CD14-positive monocyte (primary cell): Measurements from ENCODE around the gene N4BP2L2. TPM values are rescaled to one million over a fixed set of nuclear protein-coding genes. Genes with fewer than 3 reads are reported as not detected.
"Not testable (repeated sequence)": the region's sequence is repeated elsewhere in the genome, so short reads cannot be mapped to it uniquely, and the experiment has no call there.

Experiments used
- DNase-seq, 3 donors: peaks; one replicate each; pipeline ENCODE4 v3.0.0-alpha.2; 2011 to 2022
- H2AFZ ChIP-seq: 2 replicates; pipeline ENCODE4 v1.6.0; 2012; ENCODE audit warnings: mild to moderate bottlenecking, low read depth, low read length, inconsistent platforms; ENCODE audit not compliant: insufficient read depth, poor library complexity, severe bottlenecking
- H3K27ac ChIP-seq, 2 donors: 1 replicate in 1 of 2; 2 replicates in 1 of 2; pipeline ENCODE4 v1.5.1; 2012 to 2013; ENCODE audit warnings: low read length in 2 of 2, control low read depth in 1 of 2, inconsistent platforms in 1 of 2, low read depth in 1 of 2, mild to moderate bottlenecking in 1 of 2
- H3K27me3 ChIP-seq, 2 donors: one replicate each; pipeline versions ENCODE4 v1.6.0 to v1.6.1; 2011 to 2013; ENCODE audit warnings: low read length in 2 of 2; ENCODE audit not compliant: control insufficient read depth in 2 of 2, insufficient read depth in 2 of 2
- H3K36me3 ChIP-seq, 2 donors: replicated peaks in 1 of 2; 1 replicate in 1 of 2; 2 replicates in 1 of 2; pipeline versions ENCODE4 v1.5.1 to v1.6.1; 2012 to 2013; ENCODE audit warnings: low read length in 2 of 2, control low read depth in 1 of 2, inconsistent platforms in 1 of 2, mild to moderate bottlenecking in 1 of 2; ENCODE audit not compliant: insufficient read depth in 2 of 2, control insufficient read depth in 1 of 2
- H3K4me1 ChIP-seq, 2 donors: 1 replicate in 1 of 2; 2 replicates in 1 of 2; pipeline versions ENCODE4 v1.5.1 to v1.6.1; 2012 to 2013; ENCODE audit warnings: low read length in 2 of 2, control low read depth in 1 of 2, inconsistent platforms in 1 of 2, mild to moderate bottlenecking in 1 of 2, moderate library complexity in 1 of 2; ENCODE audit not compliant: insufficient read depth in 2 of 2, control insufficient read depth in 1 of 2
- H3K4me2 ChIP-seq: replicated peaks from 2 replicates; pipeline ENCODE3; 2012; ENCODE audit warnings: low read length, moderate library complexity, mild to moderate bottlenecking; ENCODE audit not compliant: poor library complexity, severe bottlenecking; ENCODE audit errors: extremely low read depth
- H3K4me3 ChIP-seq, 3 experiments: fragments of 200-600 bp in 1 of 3; sonication (generic) in 1 of 3; replicated peaks in 1 of 3; 1 replicate in 2 of 3; 2 replicates in 1 of 3; pipeline ENCODE4 v1.5.1; 2011 to 2013; ENCODE audit warnings: low read length in 3 of 3, mild to moderate bottlenecking in 3 of 3, control low read depth in 2 of 3, low read depth in 2 of 3, inconsistent platforms in 1 of 3, moderate library complexity in 1 of 3
- H3K79me2 ChIP-seq: 2 replicates; pipeline ENCODE4 v1.6.0; 2012; ENCODE audit warnings: mild to moderate bottlenecking, control low read depth, inconsistent platforms, low read length, moderate library complexity; ENCODE audit not compliant: insufficient read depth
- H3K9ac ChIP-seq: 2 replicates; pipeline ENCODE4 v1.6.0; 2017; ENCODE audit warnings: low read length, mild to moderate bottlenecking; ENCODE audit not compliant: insufficient read depth, poor library complexity, severe bottlenecking
- H3K9me3 ChIP-seq, 2 donors: replicated peaks in 1 of 2; 1 replicate in 1 of 2; 2 replicates in 1 of 2; pipeline versions ENCODE4 v1.5.1 to v1.6.1; 2012 to 2013; ENCODE audit warnings: low read length in 2 of 2, control low read depth in 1 of 2; ENCODE audit not compliant: control insufficient read depth in 1 of 2, insufficient read depth in 1 of 2
- H4K20me1 ChIP-seq: 2 replicates; pipeline ENCODE4 v1.6.0; 2012; ENCODE audit warnings: mild to moderate bottlenecking, low read length, control low read depth, moderate library complexity; ENCODE audit not compliant: insufficient read depth
- H3K27ac Mint-ChIP-seq, 7 donors: one replicate each; pipeline ENCODE4 v1.8.0; 2020; ENCODE audit warnings: mild to moderate bottlenecking in 7 of 7, mixed read lengths in 7 of 7, moderate library complexity in 6 of 7, inconsistent platforms in 2 of 7
- H3K27me3 Mint-ChIP-seq, 3 donors: one replicate each; pipeline ENCODE4 v1.8.0; 2021 to 2022; ENCODE audit warnings: low read depth in 3 of 3, mild to moderate bottlenecking in 3 of 3, mixed read lengths in 3 of 3, moderate library complexity in 3 of 3, inconsistent platforms in 1 of 3
- H3K36me3 Mint-ChIP-seq, 2 donors: one replicate each; pipeline ENCODE4 v1.8.0; 2020; ENCODE audit warnings: mixed read lengths in 2 of 2, inconsistent platforms in 1 of 2, mild to moderate bottlenecking in 1 of 2
- H3K4me1 Mint-ChIP-seq: one replicate; pipeline ENCODE4 v1.8.0; 2020; ENCODE audit warnings: mild to moderate bottlenecking, mixed read lengths
- H3K4me3 Mint-ChIP-seq, 2 donors: one replicate each; pipeline ENCODE4 v1.8.0; 2020; ENCODE audit warnings: mild to moderate bottlenecking in 2 of 2, mixed read lengths in 2 of 2, moderate library complexity in 1 of 2
- H3K9me3 Mint-ChIP-seq, 7 donors: one replicate each; pipeline ENCODE4 v1.8.0; 2020 to 2022; ENCODE audit warnings: mixed read lengths in 7 of 7, mild to moderate bottlenecking in 6 of 7, moderate library complexity in 6 of 7, inconsistent platforms in 2 of 7
- CTCF ChIP-seq: fragments of 200-600 bp; IDR thresholded peaks from one replicate; pipeline ENCODE4 v1.8.0; 2022; ENCODE audit warnings: antibody characterized with exemption, mild to moderate bottlenecking
- WGBS: methylation state at CpG from one replicate; pipeline ENCODE4 v1.1.5; 2013; ENCODE audit warnings: missing lambda C conversion rate; ENCODE audit not compliant: insufficient coverage; 5-methylcytosine and 5-hydroxymethylcytosine counted together
- intact Hi-C, 2 donors: fragments of 100-400 bp; cut with micrococcal nuclease; formaldehyde crosslinking; loops; one replicate each; pipeline versions ENCODE4 v1.15.0 to v1.15.1; 2023
- polyA plus RNA-seq, 3 donors: library from polyadenylated mRNA; depleted of rRNA in 1 of 3; unstranded in 2 of 3; stranded (reverse) in 1 of 3; fragments of 300-500 nt in 2 of 3; fragments of >200 nt in 1 of 3; fragmentation: Illumina TruSeq in 2 of 3; gene quantifications; 1 replicate in 2 of 3; 2 replicates in 1 of 3; pipeline ENCODE4 v1.2.3, GENCODE V29; 2012 to 2021

N4BP2L2 gene
- polyA plus RNA-seq, 3 donors: 94.2 to 105 (median 96.4) TPM

GRCh38 chr13:32577032-32577431 is 38.4 kb upstream of the N4BP2L2 start:
- TF ChIP-seq CTCF: no peak
- no peaks in the 10 kb centered on the region for H3K36me3 ChIP-seq
- no peaks in the 10 kb centered on the region for H3K4me1 Mint-ChIP-seq
- no peak overlapping the region for H2AFZ ChIP-seq
- no peak overlapping the region for H3K4me3 Mint-ChIP-seq
- DNase-seq: no peak
- H3K9me3 Mint-ChIP-seq: peaks cover 12 to 29% (median 25%) of the 10 kb centered on the region in 7 donors
- no peak overlapping the region for H3K27ac ChIP-seq
- H3K4me3 ChIP-seq: no peak overlapping the region
- H3K4me2 ChIP-seq: no peak overlapping the region
- H3K79me2 ChIP-seq: no peaks in the 10 kb centered on the region
- no peaks in the 10 kb centered on the region for H3K36me3 Mint-ChIP-seq
- intact Hi-C loops: no loop called here
- H3K9me3 ChIP-seq: peaks cover 17% of the 10 kb centered on the region in 2 donors
- H3K27me3 ChIP-seq: no peaks in the 10 kb centered on the region
- H3K9ac ChIP-seq: no peak overlapping the region
- no peaks in the 10 kb centered on the region for H4K20me1 ChIP-seq
- H3K4me1 ChIP-seq: no peaks in the 10 kb centered on the region
- H3K27me3 Mint-ChIP-seq: no peaks in the 10 kb centered on the region
- H3K27ac Mint-ChIP-seq: no peak overlapping the region
- WGBS: 93% methylated on average over 2 of the region's 3 CpGs

- H3K9ac ChIP-seq, H3K79me2 ChIP-seq, H3K27me3 Mint-ChIP-seq, H3K4me1 ChIP-seq, intact Hi-C loops, H3K4me2 ChIP-seq, H3K27ac Mint-ChIP-seq, DNase-seq, H3K36me3 Mint-ChIP-seq, H2AFZ ChIP-seq, H3K36me3 ChIP-seq, H4K20me1 ChIP-seq, H3K4me1 Mint-ChIP-seq, H3K4me3 Mint-ChIP-seq, H3K27me3 ChIP-seq, H3K4me3 ChIP-seq, H3K27ac ChIP-seq: not testable (repeated sequence)
- H3K9me3 Mint-ChIP-seq: peaks cover 12 to 29% (median 25%) of the 10 kb centered on the region in 7 donors
- H3K9me3 ChIP-seq: peaks cover 17% of the 10 kb centered on the region in 2 donors
- WGBS: 100% methylated on average over 1 of the region's 4 CpGs
Observed at GRCh38 chr13:32575687-32576086, 37.1 kb upstream of the N4BP2L2 start.

DNA sequence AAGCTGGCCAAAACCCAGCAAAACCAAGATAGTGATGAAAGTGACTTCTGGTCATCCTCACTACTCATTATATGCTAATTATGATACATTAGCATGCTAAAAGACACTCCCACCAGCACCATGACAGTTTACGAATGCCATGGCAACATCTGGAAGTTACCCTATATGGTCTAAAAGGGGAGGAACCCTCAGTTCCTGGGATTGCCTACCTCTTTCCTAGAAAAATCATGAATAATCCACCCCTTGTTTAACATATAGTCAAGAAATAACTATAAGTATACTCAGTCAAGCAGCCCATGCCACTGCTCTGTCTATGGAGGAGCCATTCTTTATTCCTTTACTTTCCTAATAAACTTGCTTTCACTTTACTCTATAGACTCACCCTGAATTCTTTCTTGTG is 22.2 kb upstream of the N4BP2L2 start:
- H3K4me2 ChIP-seq, H3K36me3 Mint-ChIP-seq, H2AFZ ChIP-seq, H3K27ac Mint-ChIP-seq, H3K4me3 ChIP-seq, H3K4me1 ChIP-seq, H3K36me3 ChIP-seq, H3K79me2 ChIP-seq, H3K27me3 Mint-ChIP-seq, H3K27ac ChIP-seq, H3K27me3 ChIP-seq, DNase-seq, H4K20me1 ChIP-seq, H3K4me1 Mint-ChIP-seq, H3K9ac ChIP-seq, intact Hi-C loops, H3K4me3 Mint-ChIP-seq: not testable (repeated sequence)
- peaks cover 16 to 41% (median 26%) of the 10 kb centered on the region in 7 donors for H3K9me3 Mint-ChIP-seq
- WGBS: no CpG with 5 or more reads among the region's 1 CpG
- peaks cover 19 to 22% of the 10 kb centered on the region in 2 donors for H3K9me3 ChIP-seq
